H1 (cell line): ENCODE data around the gene SNAPC1. TPM values are rescaled to one million over a fixed set of nuclear protein-coding genes. Genes with fewer than 3 reads are reported as not detected.

ENCODE experiments used
- ASH2L ChIP-seq: fragments of 200-600, 300-600 bp; sonication (generic); IDR thresholded peaks from one replicate; pipeline ENCODE4 v1.7.1; 2017; ENCODE audit warnings: low read length
- EGR1 ChIP-seq: IDR thresholded peaks from 2 replicates; pipeline ENCODE4 v1.6.1; 2011; ENCODE audit warnings: low read depth, low read length, borderline replicate concordance
- JUN ChIP-seq: IDR thresholded peaks from 2 replicates; pipeline ENCODE4 v1.6.1; 2011; ENCODE audit warnings: low read depth, mild to moderate bottlenecking, improper control_type of control experiment, low read length
- NANOG ChIP-seq: IDR thresholded peaks from 2 replicates; pipeline ENCODE4 v1.6.1; 2011; ENCODE audit warnings: low read length, low read depth, mild to moderate bottlenecking, inconsistent platforms; ENCODE audit not compliant: insufficient read depth, poor library complexity, severe bottlenecking
- POLR2A ChIP-seq, 2 experiments: IDR thresholded peaks; 1 replicate in 1 of 2; 2 replicates in 1 of 2; pipeline ENCODE4 v1.6.1; 2011; ENCODE audit warnings: low read depth in 2 of 2, low read length in 2 of 2, mild to moderate bottlenecking in 2 of 2; ENCODE audit errors: control extremely low read depth in 1 of 2
- RAD21 ChIP-seq, 2 experiments: IDR thresholded peaks in 1 of 2; conservative IDR thresholded peaks in 1 of 2; 2 replicates each; pipeline ENCODE4 v1.6.1; 2011; ENCODE audit warnings: low read depth in 2 of 2, low read length in 2 of 2, improper control_type of control experiment in 1 of 2, inconsistent platforms in 1 of 2, mild to moderate bottlenecking in 1 of 2, moderate library complexity in 1 of 2
- SIN3A ChIP-seq, 2 experiments: IDR thresholded peaks in 1 of 2; conservative IDR thresholded peaks in 1 of 2; 2 replicates each; pipeline ENCODE4 v1.6.1; 2011 to 2012; ENCODE audit warnings: low read length in 2 of 2, improper control_type of control experiment in 1 of 2, low read depth in 1 of 2, mild to moderate bottlenecking in 1 of 2
- SP1 ChIP-seq: IDR thresholded peaks from 2 replicates; pipeline ENCODE4 v1.6.1; 2011; ENCODE audit warnings: low read depth, low read length
- SP2 ChIP-seq: IDR thresholded peaks from 2 replicates; pipeline ENCODE4 v1.6.1; 2012; ENCODE audit warnings: mild to moderate bottlenecking, low read length, inconsistent platforms
- TBP ChIP-seq: IDR thresholded peaks from 2 replicates; pipeline ENCODE4 v1.6.1; 2011; ENCODE audit warnings: low read depth, low read length, improper control_type of control experiment
- TEAD4 ChIP-seq: IDR thresholded peaks from 2 replicates; pipeline ENCODE4 v1.6.1; 2012; ENCODE audit warnings: low read depth, low read length, inconsistent platforms, mixed read lengths
- polyA plus RNA-seq, 7 experiments: library from polyadenylated mRNA; depleted of rRNA in 3 of 7; stranded (reverse) in 5 of 7; unstranded in 2 of 7; fragments of >200 nt in 5 of 7; fragments of 200-250 nt in 2 of 7; gene quantifications; 1 replicate in 5 of 7; 2 replicates in 1 of 7; 4 replicates in 1 of 7; pipeline versions ENCODE4 v1.2.1 to v1.2.3, GENCODE V29; 2011 to 2013; ENCODE audit warnings: missing spikeins in 2 of 7, mixed read lengths in 2 of 7
- total RNA-seq: library from RNA; stranded (reverse); fragmentation: NEBNext Ultra II Directional; extraction: Animal tissue kit (Norgen Biotek cat#: 25700); gene quantifications from 2 replicates; pipeline ENCODE4 v1.2.1, GENCODE V29; 2021
- TF ChIP-seq, protein P1 (sequence below): IDR thresholded peaks from 2 replicates; pipeline ENCODE4 v1.6.1; 2012; ENCODE audit warnings: low read length, inconsistent platforms
- TF ChIP-seq, protein P2 (sequence below): IDR thresholded peaks from 2 replicates; pipeline ENCODE4 v1.6.1; 2012; ENCODE audit warnings: inconsistent platforms

Gene SNAPC1
- total and polyA plus RNA-seq, 2 of the 8 experiments (the other 6 are each of a cell fraction or from before 2014, with no cell fraction given) = 5.8 to 11.1 TPM

DNA sequence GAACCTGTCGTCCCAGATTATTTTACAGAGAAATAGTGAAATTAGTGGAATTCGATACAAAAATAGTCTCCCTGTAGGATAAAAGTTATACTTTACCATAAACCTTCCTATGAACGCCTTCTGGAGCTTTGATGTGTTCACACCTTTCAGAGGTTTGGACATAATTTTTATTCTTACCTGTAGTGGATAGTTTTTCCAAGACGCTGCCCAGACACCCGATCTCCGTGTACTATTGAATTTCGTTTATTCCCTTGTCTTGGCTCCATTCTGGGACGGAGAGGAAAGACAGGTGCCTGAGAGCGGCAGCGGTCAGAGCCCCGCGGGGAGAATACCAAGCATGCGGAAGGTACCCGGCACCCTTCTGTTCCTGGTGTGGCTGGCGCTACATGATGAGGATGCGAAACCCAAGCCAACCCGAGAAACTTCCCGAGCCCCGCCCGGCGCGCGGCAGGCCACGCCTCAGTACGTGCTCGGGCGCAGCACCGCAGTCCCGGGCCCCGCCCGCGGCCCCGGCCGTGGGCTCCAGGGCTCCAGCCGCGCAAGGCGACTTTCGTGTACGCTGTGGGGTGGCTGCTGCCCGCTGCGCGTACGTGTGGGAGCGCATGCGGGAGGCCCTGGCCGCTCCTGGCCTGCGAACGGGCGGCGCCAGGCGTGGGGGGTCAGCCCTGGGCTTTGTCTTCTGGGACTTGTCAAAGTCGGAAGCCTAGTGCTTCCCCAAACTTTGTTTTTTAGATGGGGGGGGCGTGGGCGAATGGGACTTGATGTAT lies 11.3 kb upstream of the SNAPC1 start (continued):
- TF ChIP-seq SP2 (no peak), RAD21 (IDR thresholded peaks at IDR 0.05 in 1 of 2, conservative IDR thresholded peaks at IDR 0.05 in 1 of 2; ENCODE audit: low read depth in 2 of 2, low read length in 2 of 2) (no peak), ASH2L (peak; percentile 73), TEAD4 (peak; percentile 31; the same call in 1 of the 2 replicates), EGR1 (no peak), POLR2A (IDR thresholded peaks at IDR 0.05; ENCODE audit: control extremely low read depth in 1 of 2, low read depth in 2 of 2, low read length in 2 of 2) (peak in 1 of 2 experiments; percentile 70; a peak in 2 of 3 replicates), SIN3A (conservative IDR thresholded peaks at IDR 0.05 in 1 of 2, IDR thresholded peaks at IDR 0.05 in 1 of 2; ENCODE audit: low read depth in 1 of 2, low read length in 2 of 2) (peak; percentile 12 to 60; a peak in 1 of 4 replicates), TBP (peak; percentile 60; the same call in 1 of the 2 replicates), JUN (no peak), NANOG (no peak), SP1 (0 out of 2 replicates have a peak, but pooled peaks have one; percentile 5)
- TF ChIP-seq, protein P1, sequence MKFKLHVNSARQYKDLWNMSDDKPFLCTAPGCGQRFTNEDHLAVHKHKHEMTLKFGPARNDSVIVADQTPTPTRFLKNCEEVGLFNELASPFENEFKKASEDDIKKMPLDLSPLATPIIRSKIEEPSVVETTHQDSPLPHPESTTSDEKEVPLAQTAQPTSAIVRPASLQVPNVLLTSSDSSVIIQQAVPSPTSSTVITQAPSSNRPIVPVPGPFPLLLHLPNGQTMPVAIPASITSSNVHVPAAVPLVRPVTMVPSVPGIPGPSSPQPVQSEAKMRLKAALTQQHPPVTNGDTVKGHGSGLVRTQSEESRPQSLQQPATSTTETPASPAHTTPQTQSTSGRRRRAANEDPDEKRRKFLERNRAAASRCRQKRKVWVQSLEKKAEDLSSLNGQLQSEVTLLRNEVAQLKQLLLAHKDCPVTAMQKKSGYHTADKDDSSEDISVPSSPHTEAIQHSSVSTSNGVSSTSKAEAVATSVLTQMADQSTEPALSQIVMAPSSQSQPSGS = 0 out of 2 replicates have a peak, but pooled peaks have one; percentile 28
- TF ChIP-seq, protein P2, sequence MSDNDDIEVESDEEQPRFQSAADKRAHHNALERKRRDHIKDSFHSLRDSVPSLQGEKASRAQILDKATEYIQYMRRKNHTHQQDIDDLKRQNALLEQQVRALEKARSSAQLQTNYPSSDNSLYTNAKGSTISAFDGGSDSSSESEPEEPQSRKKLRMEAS = peak; percentile 80
- TF ChIP-seq, all 59 proteins: peak for 18
